GM13977 (cell line): Measurements from ENCODE around the gene CPTP.

Source experiments
- DNase-seq: peaks from one replicate; pipeline ENCODE4 v3.0.0; 2012; ENCODE audit warnings: low spot score
- CTCF ChIP-seq: IDR thresholded peaks from 2 replicates; pipeline ENCODE4 v1.5.1; 2012; ENCODE audit warnings: mild to moderate bottlenecking, control low read depth; ENCODE audit not compliant: insufficient read depth; ENCODE audit errors: extremely low read depth, missing control alignments
- in situ Hi-C: fragments of 300-500 bp; cut with MboI; formaldehyde crosslinking; loops from one replicate; pipeline ENCODE4 v1.12.0; 2022; ENCODE audit warnings: low sequenced_read_pairs, low pct_unique_long_range_greater_than_20kb, mixed read lengths, inconsistent platforms; ENCODE audit not compliant: unreplicated experiment

The CPTP gene

GRCh38 chr1:1356166-1356795, 31.7 kb downstream of the CPTP start:
- in situ Hi-C loops, result no loop called here

DNA sequence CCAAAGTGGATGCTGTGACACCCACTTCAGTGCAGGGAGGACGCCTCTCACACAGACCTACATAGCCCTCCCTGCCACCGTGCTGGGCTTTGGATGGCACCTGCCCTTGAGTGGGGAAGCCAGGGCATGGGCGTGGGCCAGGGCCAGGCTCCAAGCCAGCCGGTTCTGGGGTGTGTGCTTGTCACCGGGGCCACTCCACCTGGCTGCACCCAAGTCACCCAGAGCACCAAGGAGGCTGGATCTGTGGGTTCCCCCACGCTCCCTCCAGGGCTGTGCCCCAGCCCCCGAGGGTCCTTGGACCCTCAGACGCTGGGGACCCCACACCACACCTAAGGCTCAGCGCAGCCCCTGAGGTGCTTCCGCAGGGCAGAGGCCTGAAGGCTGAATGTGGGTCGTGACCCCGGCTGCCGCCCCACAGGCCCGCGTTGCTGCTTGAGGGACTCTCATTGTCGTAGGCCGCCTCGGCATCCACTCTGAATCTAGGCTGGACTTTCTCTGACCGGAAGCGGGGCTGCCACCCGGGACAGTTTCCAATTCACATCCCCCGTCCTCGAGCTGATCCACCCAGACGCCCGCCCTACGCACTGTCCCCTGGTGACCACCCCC, 32.3 kb downstream of the CPTP start:
- TF ChIP-seq CTCF, result no peak
- DNase-seq, result no peak
- in situ Hi-C loops, result no loop called here

More at GRCh38 chr1:1356166-1356795, 31.7 kb downstream of the CPTP start:
- no peak for DNase-seq
- no peak for TF ChIP-seq CTCF

GRCh38 chr1:1357871-1358432, 33.4 kb downstream of the CPTP start:
- in situ Hi-C loops, result no loop called here
- no peak for DNase-seq
- no peak for TF ChIP-seq CTCF

GRCh38 chr1:1358433-1359271, 34.0 kb downstream of the CPTP start, which contains the start of gene MXRA8:
MXRA8 (minus strand) TSS chr1:1358555; CDS start chr1:1358504, 51 bp downstream.
- TF ChIP-seq CTCF, result no peak
- in situ Hi-C loops, result no loop called here
- no peak for DNase-seq

DNA sequence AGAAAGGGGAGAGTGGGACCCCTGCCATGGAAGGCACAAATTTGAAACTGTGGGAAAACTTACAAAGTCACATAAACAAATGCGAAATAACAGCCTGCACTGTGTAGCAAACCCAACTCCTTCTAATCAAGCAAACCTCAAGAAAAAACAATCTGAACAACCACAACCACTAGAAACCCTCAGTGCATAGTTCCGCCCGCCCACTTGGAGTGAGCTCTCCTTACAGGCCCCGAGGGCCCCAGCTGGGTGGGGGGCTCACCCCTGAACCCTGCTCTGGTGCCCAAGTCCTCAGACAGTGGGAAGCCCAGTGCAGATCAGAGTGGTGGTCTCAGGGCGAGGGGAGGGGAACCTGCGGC, 34.7 kb downstream of the CPTP start:
- DNase-seq, result no peak
- in situ Hi-C loops, result no loop called here
- no peak for TF ChIP-seq CTCF

- DNase-seq, result no peak
- TF ChIP-seq CTCF, result no peak
- in situ Hi-C loops, result no loop called here
Observed at GRCh38 chr1:1359664-1360468, 35.3 kb downstream of the CPTP start.
